GM18519 (cell line): Measurements from ENCODE around the gene CCL22.
"Not testable (repeated sequence)": the region's sequence is repeated elsewhere in the genome, so short reads cannot be mapped to it uniquely, and the experiment has no call there.

ENCODE experiments used
- ATAC-seq: cut with Tn5 transposase; IDR thresholded peaks from one replicate; pipeline ENCODE4 v1.9.1; 2021; ENCODE audit warnings: mild to moderate bottlenecking, moderate library complexity; ENCODE audit not compliant: unreplicated experiment, low FRiP score

CCL22 gene, protein sequence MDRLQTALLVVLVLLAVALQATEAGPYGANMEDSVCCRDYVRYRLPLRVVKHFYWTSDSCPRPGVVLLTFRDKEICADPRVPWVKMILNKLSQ

DNA sequence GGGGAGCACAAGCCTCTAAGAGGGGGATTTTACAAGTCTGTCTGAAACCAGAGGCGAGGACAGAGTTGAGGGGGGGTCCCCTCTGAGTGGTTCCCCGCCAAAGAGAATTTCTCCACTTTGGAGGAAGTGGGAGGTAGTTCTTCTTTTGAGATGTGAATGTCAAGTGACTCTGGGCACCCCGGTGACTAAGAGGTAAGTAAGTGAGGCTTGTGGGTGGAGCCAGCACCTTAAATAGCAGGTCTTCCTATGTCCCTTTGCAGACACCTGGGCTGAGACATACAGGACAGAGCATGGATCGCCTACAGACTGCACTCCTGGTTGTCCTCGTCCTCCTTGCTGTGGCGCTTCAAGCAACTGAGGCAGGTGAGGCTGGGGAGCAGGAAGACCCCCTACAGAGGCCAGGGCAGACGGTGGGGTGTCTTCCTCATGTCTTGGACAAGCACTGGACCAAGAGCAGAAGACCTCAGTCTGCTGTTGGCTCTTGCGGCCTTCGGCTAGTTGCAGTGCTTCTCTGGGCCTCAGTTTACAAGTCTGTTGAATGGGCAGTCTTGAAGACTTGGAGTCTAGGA lies at the start of gene CCL22:
CCL22 (plus strand) TSS at position 257 of the 569 bp plus-strand sequence; CDS start at position 291, 34 bp downstream.
- ATAC-seq = no peak

DNA sequence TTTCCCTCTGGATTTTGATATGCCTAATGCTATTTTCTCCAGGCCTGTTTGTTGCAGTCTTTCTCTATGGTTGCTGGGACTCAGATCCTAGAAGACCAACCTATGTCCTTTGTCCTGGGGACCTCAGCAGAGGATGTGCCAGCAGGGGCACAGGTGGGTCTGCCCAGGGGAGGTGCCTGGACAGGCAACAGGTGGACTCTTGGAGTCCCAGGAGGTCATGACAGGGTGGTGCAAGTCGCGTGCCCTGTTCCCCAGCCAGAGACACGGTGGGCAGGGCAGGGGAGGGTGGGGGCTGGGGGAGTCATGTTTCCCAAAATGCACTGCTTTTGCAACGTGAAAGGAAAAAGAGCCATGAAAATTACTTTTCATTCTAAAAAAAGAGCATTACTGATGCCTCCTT lies 47.8 kb upstream of the CCL22 start:
- ATAC-seq = no peak

DNA sequence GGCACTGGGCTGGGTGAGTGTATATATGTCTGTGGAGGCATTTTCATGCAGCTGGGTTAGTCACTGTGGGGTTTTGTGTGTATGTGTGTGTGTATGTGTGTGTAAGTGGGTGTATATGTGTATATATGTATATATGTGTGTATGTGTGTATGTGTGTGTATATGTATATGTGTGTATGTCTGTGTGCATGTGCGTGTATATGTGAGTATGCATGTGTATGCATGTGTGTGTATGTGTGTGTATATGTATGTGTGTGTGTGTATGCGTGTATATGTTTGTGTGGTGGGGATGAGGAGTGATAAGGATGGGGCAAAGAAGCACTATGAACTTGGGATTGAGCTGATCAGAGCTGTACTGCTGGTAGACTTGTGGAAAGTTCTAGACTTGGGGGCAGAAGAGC lies 45.1 kb upstream of the CCL22 start:
- ATAC-seq = no peak

DNA sequence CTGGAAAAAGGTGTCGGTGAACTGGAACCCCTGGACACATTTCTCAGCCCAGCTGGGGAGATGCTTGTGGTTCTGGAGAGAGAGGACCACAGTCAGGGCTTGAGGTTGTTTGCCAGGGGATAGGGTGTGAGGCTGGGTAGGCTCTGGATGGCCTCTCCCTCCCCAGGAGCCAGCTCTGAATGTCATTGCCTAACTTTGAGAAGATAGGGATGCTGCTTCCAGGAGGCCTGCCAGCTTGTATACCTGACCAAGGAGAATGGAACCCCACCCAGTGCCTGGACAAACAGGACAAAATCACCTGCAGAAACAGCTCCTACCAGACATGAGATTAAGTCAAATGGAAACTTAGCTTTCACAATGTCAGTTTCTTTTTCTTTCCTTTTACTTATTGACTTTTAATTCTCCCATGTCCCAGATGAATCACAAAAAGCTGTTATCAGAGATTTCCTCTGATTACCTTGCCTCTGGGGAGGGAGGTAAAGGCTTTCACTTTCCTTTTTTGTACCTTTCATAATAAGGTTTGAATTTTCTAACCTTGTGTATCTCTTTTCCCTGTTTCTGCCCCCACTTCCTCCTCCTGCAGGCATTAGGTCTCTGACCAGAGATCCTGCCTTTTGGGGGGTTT lies 44.3 kb upstream of the CCL22 start:
- ATAC-seq = no peak

DNA sequence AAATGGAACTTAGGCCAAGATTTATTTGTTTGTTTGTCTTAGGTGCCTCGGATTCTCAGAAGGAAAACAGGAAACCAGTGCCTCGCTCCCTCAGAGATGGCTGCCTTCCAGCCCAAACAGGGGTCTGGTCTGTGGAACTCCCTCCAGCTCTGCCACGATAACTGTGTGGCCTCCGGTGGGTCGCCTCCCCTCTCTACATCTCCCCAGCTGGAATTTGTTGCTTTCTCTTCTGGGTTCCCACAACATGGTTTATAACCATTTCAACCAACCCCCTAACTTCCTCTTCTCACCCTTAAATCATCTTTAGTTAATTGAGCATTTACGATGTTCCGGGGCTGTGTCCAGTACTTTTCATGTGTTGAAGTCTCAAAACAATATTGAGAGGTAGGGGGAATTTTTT lies 43.2 kb upstream of the CCL22 start:
- no peak for ATAC-seq

DNA sequence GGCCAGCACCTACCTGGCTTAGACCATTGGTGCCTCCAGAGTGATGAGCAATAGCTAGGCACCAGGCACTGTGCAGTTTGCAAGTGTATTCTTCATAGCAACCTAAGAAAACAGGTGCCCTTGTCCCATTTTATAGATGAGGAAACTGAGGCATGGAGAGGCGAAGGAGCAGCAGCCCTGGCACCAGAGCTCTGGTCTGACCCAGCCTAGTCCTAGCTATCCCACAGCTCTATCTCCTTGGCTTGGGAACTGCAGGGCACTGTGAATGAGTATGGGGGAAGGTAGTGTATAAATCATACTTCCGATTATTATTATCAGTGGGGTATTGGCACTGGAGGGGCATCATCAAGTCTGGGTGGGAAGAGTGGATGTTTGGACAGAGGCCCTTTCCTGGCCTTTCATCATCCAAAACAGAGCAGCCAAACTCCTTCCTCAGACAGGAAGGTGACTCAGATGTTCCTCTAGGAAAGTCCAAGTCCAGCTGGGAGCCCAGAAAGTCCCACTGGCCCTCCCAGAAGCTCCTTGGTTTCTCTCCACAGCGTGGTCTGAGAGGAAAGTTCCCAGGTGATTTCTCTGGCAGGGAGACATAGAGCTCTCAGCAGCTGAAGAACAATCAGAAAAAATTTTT lies 42.1 kb upstream of the CCL22 start:
- ATAC-seq = no peak

DNA sequence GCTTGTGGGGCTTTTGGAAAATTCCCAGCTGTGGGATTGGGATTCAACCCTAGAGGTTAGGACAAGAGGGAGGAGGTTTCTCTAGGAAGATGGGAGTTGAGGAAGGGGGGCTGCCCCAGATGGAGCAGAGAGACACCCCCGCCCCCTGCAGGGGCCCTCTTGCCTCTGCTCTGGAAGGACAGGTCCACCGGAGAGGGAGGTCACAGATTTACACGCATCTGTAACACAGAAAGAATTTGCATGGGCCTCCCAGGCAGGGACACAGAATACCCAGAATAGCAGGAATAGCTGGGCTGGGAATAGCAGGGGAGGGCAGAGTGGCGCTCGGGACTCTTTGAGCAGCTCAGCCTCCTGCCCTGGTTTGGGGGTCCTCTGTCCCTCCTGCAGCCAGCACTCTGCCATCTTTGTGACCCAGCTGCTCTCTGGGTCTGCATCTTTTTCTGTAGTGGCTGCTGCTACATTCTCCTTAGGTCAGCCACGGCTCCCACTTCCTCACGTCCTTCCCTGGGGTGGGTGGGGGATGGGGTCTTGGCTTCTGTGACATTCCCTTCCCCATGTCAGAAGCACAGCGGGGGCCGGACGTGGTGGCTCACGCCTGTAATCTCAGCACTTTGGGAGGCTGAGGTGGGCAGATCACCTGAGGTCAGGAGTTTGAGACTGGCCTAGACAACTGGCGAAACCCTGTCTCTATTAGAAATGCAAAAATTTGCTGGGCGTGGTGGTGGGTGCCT lies 40.2 kb upstream of the CCL22 start:
- no peak for ATAC-seq

DNA sequence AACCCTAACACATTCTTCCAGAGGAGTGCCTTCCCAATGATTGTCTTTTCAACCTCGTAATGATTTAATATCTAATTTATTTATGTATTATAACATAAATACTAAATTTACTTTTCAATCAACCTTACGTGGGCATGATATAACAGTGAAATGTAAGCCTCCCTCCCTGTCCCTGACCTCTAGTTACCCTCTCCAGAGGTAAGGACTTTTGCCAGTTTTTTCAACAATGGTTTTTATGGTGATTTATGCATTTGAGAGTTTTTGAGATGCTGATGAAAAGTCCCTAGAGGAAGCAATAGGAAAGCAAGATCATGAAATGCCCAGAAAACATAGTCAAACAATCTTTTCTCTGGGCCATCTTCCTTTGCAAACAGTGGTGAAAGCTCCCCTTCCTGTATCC lies 38.9 kb upstream of the CCL22 start:
- ATAC-seq = no peak

DNA sequence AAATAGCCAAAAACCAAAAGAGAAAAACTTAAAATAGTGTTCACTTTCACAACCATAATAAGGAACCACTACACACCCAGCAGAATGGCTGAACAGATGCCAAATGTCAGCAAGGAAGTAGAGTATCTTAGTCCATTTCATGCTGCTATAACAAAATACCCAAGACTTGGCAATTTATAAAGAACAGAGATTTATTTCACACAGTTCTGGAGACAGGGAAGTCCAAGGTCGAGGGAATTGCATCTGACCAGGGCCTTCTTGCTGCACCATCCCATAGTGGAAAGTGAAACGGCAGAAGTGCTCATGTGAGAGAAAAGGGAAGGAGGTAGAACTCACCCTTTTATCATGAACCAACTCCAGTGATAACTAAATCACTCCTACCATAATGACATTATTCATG lies 33.8 kb upstream of the CCL22 start:
- ATAC-seq = no peak

DNA sequence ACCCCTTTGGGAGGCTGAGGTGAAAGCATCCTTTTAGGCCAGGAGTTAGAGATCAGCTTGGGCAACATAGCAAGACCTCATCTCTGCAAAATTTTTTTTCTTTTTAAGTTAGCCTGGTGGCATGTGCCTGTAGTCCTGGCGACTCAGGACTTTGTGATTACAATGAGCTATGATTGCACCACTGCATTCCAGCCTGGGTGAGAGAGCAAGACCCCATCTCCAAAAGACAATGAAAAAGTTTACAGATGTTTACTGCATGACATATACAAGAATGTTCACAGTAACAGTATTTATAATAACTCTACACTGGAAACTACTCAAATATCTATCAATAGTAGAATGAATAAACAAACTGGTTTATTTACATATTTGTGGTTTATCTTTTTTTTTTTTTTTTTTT lies 33.1 kb upstream of the CCL22 start:
- ATAC-seq = no peak

DNA sequence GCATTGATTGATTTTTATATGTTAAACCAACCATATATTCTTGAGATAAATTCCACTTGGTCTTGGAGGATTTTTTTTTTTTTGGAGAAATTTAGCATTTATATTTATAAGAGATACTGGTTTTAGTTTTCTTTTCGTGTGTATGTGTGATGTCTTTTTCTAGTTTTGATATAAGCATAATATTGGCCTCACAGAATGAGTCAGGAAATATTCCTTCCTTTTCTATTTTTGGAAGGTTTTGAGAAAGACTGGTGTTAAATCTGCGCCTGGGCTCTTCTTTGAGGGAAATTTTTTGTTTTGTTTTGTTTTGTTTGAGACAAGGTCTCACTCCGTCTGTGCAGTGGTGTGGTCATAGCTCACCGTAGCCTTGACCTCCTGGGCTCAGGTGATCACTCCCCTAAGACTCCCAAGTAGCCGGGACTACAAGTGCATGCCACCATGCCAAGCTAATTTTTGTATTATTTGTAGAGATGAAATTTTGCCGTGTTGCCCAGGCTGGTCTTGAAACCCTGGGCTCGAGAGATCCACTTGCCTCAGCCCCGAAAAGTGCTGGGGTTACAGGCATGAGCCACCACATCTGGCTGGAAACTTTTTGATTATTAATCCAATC lies 28.8 kb upstream of the CCL22 start:
- ATAC-seq = no peak

DNA sequence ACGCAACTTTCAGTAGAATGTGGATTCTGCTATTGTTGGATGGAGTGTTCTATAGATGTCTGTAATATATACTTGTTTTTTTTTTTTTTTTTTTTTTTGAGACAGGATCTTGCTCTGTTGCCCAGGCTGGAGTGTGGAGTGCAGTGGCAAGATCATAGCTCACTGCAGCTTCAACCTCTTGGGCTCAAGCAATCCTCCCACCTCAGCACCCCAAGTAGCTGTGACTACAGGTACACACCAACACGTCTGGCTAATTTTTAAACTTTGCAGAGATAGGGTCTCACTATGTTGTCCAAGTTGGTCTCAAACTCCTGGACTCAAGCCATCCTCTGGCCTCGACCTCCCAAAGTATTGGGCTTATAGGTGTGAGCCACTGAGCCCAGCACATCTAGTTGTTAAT lies 27.2 kb upstream of the CCL22 start:
- no peak for ATAC-seq

DNA sequence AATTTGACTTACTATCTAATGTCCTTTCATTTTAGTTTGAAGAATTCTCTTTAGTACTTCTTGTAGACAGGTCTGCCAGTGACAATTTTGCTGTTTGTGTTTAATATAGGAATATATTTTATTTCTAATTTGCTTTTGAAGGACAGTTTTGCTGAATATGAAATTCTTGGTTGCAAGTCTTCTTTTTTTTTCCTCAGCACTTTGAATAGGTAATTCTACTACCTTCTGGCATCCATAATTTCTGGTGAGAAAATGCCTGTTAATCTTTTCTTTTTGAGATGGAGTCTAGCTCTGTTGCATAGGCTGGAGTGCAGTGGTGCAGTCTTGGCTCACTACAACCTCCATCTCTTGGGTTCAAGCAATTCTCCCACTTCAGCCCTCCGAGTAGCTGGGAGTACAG lies 25.2 kb upstream of the CCL22 start:
- ATAC-seq = no peak

DNA sequence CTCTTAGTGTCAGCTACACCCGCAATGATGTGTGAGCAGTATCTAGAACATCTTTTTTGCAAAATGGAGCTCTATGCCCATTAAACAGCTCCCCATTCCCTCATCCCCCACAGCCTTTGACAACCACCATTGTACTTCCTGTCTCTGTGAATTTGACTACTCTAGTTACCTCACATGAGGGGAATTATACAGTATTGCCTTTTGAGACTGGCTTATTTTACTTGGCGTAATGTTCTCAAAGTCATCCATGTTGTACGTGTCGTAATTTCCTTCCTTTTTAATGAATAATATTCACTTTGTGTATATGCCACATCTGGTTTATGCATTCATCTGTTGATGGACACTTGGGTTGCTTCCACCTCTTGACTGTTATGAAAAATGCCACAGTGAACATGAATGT lies 23.2 kb upstream of the CCL22 start:
- ATAC-seq = no peak

DNA sequence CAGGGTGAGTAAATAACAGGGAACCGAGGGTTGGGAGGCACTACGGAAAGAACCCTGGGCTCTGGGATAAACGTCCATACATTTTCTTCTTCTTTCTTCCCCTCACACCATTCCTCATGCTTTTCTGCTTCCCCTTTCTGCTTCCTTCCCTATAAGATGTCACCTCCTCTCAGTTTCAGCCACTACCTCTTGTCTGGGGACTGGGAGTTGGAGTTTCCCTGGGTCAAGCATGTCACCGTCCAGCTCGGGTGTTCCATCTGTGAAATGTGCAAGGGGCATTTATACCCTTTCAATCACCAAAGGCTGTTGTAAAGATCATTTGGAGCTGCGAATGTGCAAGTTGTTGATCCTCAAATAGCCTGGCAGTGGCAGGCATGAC lies 17.5 kb upstream of the CCL22 start:
- ATAC-seq = no peak

DNA sequence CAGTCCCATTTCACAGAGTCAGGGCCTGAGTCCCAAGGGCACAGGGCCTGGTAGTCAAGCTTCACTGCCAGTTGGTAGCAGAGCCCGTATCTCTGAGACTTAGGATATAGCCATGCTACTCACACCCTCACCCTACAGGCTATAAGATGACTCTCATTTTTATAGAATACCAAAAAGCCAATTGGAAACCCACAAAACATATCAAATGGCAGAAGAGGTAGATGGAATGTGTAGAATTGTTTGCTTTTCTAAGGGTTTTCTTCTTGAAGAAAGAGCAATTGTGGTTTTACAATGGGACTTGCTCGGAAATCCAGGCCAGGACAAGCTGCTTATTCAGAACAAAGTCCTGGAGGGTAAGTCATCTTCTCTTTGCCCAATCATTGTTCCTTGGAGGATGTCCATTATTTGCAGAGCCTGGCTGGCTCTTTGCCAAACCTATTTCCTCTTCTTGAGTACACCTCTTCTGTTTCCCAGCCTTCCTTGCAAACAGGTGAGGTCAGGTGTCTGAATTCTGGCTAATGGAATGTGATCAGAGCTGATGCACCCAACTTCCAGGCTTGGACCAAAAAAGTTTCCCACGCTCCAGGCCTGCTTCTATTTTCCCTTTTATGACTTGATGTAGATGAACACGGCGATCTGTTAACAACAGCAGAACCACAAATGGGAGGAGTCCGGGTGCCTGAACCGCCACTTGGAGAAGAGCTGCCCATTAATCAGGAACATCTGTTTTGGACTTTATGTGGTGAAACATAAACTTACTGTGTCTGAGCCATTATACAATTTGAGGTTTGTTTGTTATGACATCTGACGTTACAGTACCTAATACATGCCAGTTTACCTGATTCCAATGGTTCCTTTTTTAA lies 16.9 kb upstream of the CCL22 start:
- ATAC-seq = no peak

DNA sequence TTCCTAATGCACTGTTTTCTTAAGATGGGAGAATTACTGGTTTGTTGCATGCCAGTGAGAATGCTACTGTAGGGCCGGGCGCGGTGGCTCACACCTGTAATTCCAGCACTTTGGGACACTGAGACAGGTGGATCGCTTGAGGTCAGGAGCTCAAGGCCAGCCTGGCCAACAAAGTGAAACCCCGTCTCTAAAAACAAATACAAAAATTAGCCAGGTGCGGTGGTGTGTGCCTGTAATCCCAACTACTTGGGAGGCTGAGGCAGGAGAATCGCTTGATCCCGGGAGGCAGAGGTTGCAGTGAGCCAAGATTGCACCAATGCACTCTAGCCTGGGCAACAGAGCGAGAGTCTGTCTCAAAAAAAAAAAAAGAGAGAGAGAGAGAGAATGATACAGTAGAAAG lies 16.0 kb upstream of the CCL22 start:
- not testable (repeated sequence) for ATAC-seq

DNA sequence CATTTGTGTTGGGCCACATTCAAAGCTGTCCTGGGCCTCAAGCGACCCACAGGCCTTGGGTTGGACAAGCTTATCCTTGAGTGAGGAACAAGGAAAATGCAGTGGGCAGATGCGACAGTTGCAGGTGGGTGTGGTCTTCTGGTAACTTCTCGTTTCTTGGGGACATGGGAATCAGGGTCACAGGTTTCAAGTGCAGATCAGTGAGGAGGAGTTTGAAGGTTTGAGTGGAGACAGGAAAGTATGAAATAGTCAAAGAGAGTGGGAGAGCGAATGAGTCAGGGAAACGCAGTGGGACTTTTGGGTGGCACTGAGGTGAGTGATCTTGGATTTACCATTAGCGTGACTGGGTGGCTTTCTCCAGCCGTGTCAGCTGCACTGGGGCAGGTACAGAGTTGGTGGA lies 15.4 kb upstream of the CCL22 start:
- no peak for ATAC-seq

DNA sequence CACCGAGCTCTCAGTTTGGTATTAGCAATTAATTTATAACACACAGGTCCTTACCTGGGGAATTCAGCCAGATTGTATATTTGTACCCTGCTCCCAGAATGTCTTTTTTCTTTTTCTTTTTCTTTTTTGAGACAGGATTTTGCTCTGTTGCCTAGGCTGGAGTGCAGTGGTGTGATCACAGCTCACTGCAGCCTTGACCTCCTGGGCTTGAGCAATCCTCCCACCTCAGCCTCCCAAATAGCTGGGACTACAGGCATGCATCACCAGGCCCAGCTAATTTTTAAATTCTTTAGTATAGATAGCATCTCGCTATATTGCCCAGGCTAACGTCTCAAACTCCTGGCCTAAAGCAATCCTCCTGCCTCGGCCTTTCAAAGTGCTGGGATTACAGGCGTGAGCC lies 14.5 kb upstream of the CCL22 start:
- not testable (repeated sequence) for ATAC-seq

DNA sequence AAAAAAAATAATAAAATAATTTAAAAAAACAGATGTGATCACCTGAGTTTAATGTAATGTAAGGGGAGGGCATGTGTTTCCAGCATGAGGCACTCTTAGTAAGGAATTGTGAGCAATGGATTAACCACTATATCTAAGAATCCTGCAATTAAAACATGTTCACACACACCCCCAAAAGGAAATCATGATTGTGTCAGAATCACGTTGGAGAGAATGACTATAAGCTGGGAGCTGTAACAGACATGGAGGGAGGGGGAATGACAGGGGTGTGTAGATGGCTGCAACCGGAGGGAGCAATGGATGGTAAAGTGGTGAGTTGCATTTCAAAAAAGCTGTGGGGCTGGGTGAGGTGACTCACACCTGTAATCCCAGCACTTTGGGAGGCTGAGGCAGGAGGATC lies 13.6 kb upstream of the CCL22 start:
- ATAC-seq = no peak
